Measurements from ENCODE around the gene SHD.
A peak's percentile ranks its signal among the peaks of the same experiment; 100 is the strongest.

The SHD gene

GRCh38 chr19:4334929-4335570, 56.0 kb downstream of the SHD start:
- no peak overlapping the region for H3K4me3 Mint-ChIP-seq
- H3K4me1 Mint-ChIP-seq (ENCODE audit: low read depth): peaks cover 9% of the 10 kb centered on the region
- H3K27ac Mint-ChIP-seq: no peak overlapping the region

GRCh38 chr19:4337906-4338440, 58.9 kb downstream of the SHD start:
- H3K36me3 Mint-ChIP-seq (ENCODE audit: low read depth): peaks cover 16% of the 10 kb centered on the region
- peak overlapping the region; percentile 88 for H3K4me3 Mint-ChIP-seq
- no peak for DNase-seq (ENCODE audit: low spot score)
- H3K4me1 Mint-ChIP-seq (ENCODE audit: low read depth): peaks cover 12% of the 10 kb centered on the region
- H3K9me3 Mint-ChIP-seq: peaks cover 13% of the 10 kb centered on the region
- peak overlapping the region; percentile 92 for H3K27ac Mint-ChIP-seq
- H3K27me3 Mint-ChIP-seq (ENCODE audit: low read depth): no peaks in the 10 kb centered on the region

More at GRCh38 chr19:4334929-4335570, 56.0 kb downstream of the SHD start:
- peaks cover 13% of the 10 kb centered on the region for H3K9me3 Mint-ChIP-seq
- no peaks in the 10 kb centered on the region for H3K27me3 Mint-ChIP-seq (ENCODE audit: low read depth)
- no peak for DNase-seq (ENCODE audit: low spot score)
- H3K36me3 Mint-ChIP-seq (ENCODE audit: low read depth): peaks cover 16% of the 10 kb centered on the region

GRCh38 chr19:4338441-4339355, 59.6 kb downstream of the SHD start, which contains the start of gene STAP2:
Gene STAP2 (minus strand): TSS chr19:4338827. CDS start chr19:4338753, 74 bp downstream.
- peaks cover 16% of the 10 kb centered on the region for H3K36me3 Mint-ChIP-seq (ENCODE audit: low read depth)
- DNase-seq (ENCODE audit: low spot score): no peak
- H3K4me1 Mint-ChIP-seq (ENCODE audit: low read depth): peaks cover 12% of the 10 kb centered on the region
- peak within 1 kb of the TSS; percentile 88 for H3K4me3 Mint-ChIP-seq
- peaks cover 13% of the 10 kb centered on the region for H3K9me3 Mint-ChIP-seq
- H3K27ac Mint-ChIP-seq: peak within 1 kb of the TSS; percentile 92
- no peaks in the 10 kb centered on the region for H3K27me3 Mint-ChIP-seq (ENCODE audit: low read depth)
